WTC11 (cell line): Measurements from ENCODE around the gene OPN5. TPM values are rescaled to one million over a fixed set of nuclear protein-coding genes. Genes with fewer than 3 reads are reported as not detected.

Source experiments
- ATAC-seq: fragments of 200-7000 bp; cut with Tn5 transposase; 2 replicates; pipeline ENCODE4 v1.10.0; 2021; ENCODE audit warnings: mild to moderate bottlenecking, moderate library complexity
- CTCF ChIA-PET: fragments of 300-600 bp; sonication (Branson Sonifier 250); formaldehyde crosslinking; loops from one replicate; lab custom pipeline; 2021; ENCODE audit warnings: antibody characterized with exemption; lab: Charles Lee
- POLR2A ChIA-PET: fragments of 350-600 bp; sonication (Branson Sonifier 250); formaldehyde crosslinking; loops from one replicate; lab custom pipeline; 2021; ENCODE audit warnings: antibody characterized with exemption; lab: Charles Lee
- DNase-seq: peaks from one replicate; pipeline ENCODE4 v3.0.0; 2021; ENCODE audit warnings: low spot score
- H3K27ac Mint-ChIP-seq: 2 replicates; pipeline ENCODE4 v1.8.0; 2021; ENCODE audit warnings: mixed read lengths
- H3K27me3 Mint-ChIP-seq: 2 replicates; pipeline ENCODE4 v1.8.0; 2021; ENCODE audit warnings: low read depth, mild to moderate bottlenecking, moderate library complexity, mixed read lengths
- H3K36me3 Mint-ChIP-seq: 2 replicates; pipeline ENCODE4 v1.8.0; 2021; ENCODE audit warnings: mixed read lengths
- H3K4me1 Mint-ChIP-seq: 2 replicates; pipeline ENCODE4 v1.8.0; 2022; ENCODE audit warnings: mixed read lengths
- H3K4me3 Mint-ChIP-seq: 2 replicates; pipeline ENCODE4 v1.8.0; 2021; ENCODE audit warnings: mild to moderate bottlenecking, moderate library complexity, mixed read lengths
- H3K9me3 Mint-ChIP-seq: 2 replicates; pipeline ENCODE4 v1.8.0; 2021; ENCODE audit warnings: mixed read lengths
- CREB1 ChIP-seq: sonication (generic); formaldehyde crosslinking; IDR thresholded peaks from 2 replicates; pipeline ENCODE4 v1.8.0; 2023; ENCODE audit warnings: mild to moderate bottlenecking, missing genetic modification reagents
- CREM ChIP-seq: sonication (generic); formaldehyde crosslinking; IDR thresholded peaks from 2 replicates; pipeline ENCODE4 v1.8.1; 2022; ENCODE audit warnings: mild to moderate bottlenecking, missing genetic modification reagents, moderate library complexity
- ELF4 ChIP-seq: sonication (generic); formaldehyde crosslinking; IDR thresholded peaks from 2 replicates; pipeline ENCODE4 v1.8.1; 2022; ENCODE audit warnings: low read depth, mild to moderate bottlenecking, moderate library complexity, missing genetic modification reagents
- FOXJ3 ChIP-seq: sonication (generic); formaldehyde crosslinking; IDR thresholded peaks from 2 replicates; pipeline ENCODE4 v1.9.0; 2021; ENCODE audit warnings: missing genetic modification reagents, mild to moderate bottlenecking, borderline replicate concordance
- GTF2I ChIP-seq: fragments of 250-450 bp; sonication (Bioruptor Pico); conservative IDR thresholded peaks from 2 replicates; pipeline ENCODE4 v1.4.0; 2021; ENCODE audit warnings: mild to moderate bottlenecking
- NFE2L1 ChIP-seq: sonication (generic); formaldehyde crosslinking; IDR thresholded peaks from 2 replicates; pipeline ENCODE4 v1.8.1; 2023; ENCODE audit warnings: missing genetic modification reagents
- OVOL2 ChIP-seq: fragments of 250-450 bp; sonication (Bioruptor Pico); IDR thresholded peaks from 2 replicates; pipeline ENCODE4 v1.9.0; 2021; ENCODE audit warnings: mild to moderate bottlenecking, borderline replicate concordance
- RORB ChIP-seq: fragments of 250-450 bp; sonication (Bioruptor Pico); IDR thresholded peaks from 2 replicates; pipeline ENCODE4 v1.9.0; 2021; ENCODE audit warnings: mild to moderate bottlenecking
- total RNA-seq: library from RNA; stranded (reverse); gene quantifications from 3 replicates; pipeline ENCODE4 v1.2.3, GENCODE V29; 2021
- TF ChIP-seq, protein P1 (sequence below): sonication (generic); formaldehyde crosslinking; IDR thresholded peaks from 2 replicates; pipeline ENCODE4 v1.8.0; 2022; ENCODE audit warnings: mild to moderate bottlenecking, missing genetic modification reagents
- TF ChIP-seq, protein P2 (sequence below): sonication (generic); formaldehyde crosslinking; IDR thresholded peaks from 2 replicates; pipeline ENCODE4 v1.8.0; 2023; ENCODE audit warnings: mild to moderate bottlenecking, missing genetic modification reagents
- TF ChIP-seq, protein P3 (sequence below): fragments of 250-450 bp; sonication (Bioruptor Pico); IDR thresholded peaks from 2 replicates; pipeline ENCODE4 v1.8.0; 2021; ENCODE audit warnings: mild to moderate bottlenecking
- TF ChIP-seq, protein P4 (sequence below): sonication (generic); formaldehyde crosslinking; IDR thresholded peaks from 2 replicates; pipeline ENCODE4 v1.8.1; 2023; ENCODE audit warnings: mild to moderate bottlenecking, missing genetic modification reagents, borderline replicate concordance
- TF ChIP-seq, protein P5 (sequence below): sonication (generic); formaldehyde crosslinking; IDR thresholded peaks from 2 replicates; pipeline ENCODE4 v1.8.1; 2023; ENCODE audit warnings: mild to moderate bottlenecking, missing genetic modification reagents, moderate library complexity
- TF ChIP-seq, protein P6 (sequence below): fragments of 250-450 bp; sonication (Bioruptor Pico); IDR thresholded peaks from 2 replicates; pipeline ENCODE4 v1.9.0; 2021; ENCODE audit warnings: mild to moderate bottlenecking
- TF ChIP-seq, protein P7 (sequence below): fragments of 250-450 bp; sonication (Bioruptor Pico); IDR thresholded peaks from 2 replicates; pipeline ENCODE4 v1.9.0; 2021; ENCODE audit warnings: mild to moderate bottlenecking

Gene OPN5
- total RNA-seq, 1 experiment from 2014 or later, result not detected

DNA sequence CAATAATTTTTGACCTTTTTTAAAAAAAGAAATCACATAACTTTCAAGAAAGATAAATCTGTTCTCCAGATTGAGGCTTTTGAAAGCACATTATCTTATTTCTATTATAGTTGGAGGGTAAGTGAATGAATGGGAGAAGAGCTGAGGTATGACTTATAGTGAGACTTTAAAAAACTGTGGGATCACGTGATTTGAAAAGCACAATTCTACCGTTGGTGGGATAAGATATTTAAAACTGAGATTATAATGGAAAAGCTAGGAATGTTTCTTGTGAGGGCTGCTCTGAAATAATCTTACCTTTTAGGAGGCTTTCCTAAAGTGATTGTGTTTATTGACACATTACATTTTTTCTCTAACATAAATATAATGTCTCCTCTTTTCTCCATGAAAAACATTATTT is 9.5 kb upstream of the OPN5 start (continued):
- TF ChIP-seq, protein P1, sequence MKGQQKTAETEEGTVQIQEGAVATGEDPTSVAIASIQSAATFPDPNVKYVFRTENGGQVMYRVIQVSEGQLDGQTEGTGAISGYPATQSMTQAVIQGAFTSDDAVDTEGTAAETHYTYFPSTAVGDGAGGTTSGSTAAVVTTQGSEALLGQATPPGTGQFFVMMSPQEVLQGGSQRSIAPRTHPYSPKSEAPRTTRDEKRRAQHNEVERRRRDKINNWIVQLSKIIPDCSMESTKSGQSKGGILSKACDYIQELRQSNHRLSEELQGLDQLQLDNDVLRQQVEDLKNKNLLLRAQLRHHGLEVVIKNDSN (CRISPR knock-in tag), result no peak
- TF ChIP-seq, protein P2, sequence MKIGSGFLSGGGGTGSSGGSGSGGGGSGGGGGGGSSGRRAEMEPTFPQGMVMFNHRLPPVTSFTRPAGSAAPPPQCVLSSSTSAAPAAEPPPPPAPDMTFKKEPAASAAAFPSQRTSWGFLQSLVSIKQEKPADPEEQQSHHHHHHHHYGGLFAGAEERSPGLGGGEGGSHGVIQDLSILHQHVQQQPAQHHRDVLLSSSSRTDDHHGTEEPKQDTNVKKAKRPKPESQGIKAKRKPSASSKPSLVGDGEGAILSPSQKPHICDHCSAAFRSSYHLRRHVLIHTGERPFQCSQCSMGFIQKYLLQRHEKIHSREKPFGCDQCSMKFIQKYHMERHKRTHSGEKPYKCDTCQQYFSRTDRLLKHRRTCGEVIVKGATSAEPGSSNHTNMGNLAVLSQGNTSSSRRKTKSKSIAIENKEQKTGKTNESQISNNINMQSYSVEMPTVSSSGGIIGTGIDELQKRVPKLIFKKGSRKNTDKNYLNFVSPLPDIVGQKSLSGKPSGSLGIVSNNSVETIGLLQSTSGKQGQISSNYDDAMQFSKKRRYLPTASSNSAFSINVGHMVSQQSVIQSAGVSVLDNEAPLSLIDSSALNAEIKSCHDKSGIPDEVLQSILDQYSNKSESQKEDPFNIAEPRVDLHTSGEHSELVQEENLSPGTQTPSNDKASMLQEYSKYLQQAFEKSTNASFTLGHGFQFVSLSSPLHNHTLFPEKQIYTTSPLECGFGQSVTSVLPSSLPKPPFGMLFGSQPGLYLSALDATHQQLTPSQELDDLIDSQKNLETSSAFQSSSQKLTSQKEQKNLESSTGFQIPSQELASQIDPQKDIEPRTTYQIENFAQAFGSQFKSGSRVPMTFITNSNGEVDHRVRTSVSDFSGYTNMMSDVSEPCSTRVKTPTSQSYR, result no peak
- TF ChIP-seq NFE2L1, result no peak

DNA sequence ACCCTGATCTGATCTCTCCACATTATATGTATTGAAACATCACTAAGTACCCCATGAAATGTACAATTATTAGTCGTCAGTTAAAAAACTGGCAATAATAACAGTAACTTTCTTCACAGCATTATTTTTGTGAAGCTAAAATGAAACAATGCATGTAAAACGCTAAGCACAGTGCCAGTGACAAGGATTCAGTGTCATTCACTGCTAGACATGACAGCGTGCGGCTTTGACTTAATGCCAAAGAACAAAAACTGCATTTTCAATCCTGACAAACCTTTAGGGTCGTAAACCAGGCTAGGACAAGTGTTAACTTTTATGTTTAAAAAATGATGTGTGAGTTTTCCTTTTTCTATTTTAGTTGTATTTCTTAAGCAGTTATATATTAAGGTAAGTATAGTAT is 8.8 kb upstream of the OPN5 start:
- Mint-ChIP-seq H3K4me3 (no peak overlapping the region), H3K27ac (no peak overlapping the region)
- TF ChIP-seq, protein P3, sequence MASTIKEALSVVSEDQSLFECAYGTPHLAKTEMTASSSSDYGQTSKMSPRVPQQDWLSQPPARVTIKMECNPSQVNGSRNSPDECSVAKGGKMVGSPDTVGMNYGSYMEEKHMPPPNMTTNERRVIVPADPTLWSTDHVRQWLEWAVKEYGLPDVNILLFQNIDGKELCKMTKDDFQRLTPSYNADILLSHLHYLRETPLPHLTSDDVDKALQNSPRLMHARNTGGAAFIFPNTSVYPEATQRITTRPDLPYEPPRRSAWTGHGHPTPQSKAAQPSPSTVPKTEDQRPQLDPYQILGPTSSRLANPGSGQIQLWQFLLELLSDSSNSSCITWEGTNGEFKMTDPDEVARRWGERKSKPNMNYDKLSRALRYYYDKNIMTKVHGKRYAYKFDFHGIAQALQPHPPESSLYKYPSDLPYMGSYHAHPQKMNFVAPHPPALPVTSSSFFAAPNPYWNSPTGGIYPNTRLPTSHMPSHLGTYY (CRISPR knock-in tag), result no peak
- TF ChIP-seq CREM (CRISPR knock-in tag) (no peak), OVOL2 (no peak)
- TF ChIP-seq, protein P4, sequence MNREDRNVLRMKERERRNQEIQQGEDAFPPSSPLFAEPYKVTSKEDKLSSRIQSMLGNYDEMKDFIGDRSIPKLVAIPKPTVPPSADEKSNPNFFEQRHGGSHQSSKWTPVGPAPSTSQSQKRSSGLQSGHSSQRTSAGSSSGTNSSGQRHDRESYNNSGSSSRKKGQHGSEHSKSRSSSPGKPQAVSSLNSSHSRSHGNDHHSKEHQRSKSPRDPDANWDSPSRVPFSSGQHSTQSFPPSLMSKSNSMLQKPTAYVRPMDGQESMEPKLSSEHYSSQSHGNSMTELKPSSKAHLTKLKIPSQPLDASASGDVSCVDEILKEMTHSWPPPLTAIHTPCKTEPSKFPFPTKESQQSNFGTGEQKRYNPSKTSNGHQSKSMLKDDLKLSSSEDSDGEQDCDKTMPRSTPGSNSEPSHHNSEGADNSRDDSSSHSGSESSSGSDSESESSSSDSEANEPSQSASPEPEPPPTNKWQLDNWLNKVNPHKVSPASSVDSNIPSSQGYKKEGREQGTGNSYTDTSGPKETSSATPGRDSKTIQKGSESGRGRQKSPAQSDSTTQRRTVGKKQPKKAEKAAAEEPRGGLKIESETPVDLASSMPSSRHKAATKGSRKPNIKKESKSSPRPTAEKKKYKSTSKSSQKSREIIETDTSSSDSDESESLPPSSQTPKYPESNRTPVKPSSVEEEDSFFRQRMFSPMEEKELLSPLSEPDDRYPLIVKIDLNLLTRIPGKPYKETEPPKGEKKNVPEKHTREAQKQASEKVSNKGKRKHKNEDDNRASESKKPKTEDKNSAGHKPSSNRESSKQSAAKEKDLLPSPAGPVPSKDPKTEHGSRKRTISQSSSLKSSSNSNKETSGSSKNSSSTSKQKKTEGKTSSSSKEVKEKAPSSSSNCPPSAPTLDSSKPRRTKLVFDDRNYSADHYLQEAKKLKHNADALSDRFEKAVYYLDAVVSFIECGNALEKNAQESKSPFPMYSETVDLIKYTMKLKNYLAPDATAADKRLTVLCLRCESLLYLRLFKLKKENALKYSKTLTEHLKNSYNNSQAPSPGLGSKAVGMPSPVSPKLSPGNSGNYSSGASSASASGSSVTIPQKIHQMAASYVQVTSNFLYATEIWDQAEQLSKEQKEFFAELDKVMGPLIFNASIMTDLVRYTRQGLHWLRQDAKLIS (CRISPR knock-in tag), result no peak
- TF ChIP-seq, all 79 proteins: peak for 0
- POLR2A ChIA-PET, result no interaction called here
- no peaks in the 10 kb centered on the region for H3K27me3 Mint-ChIP-seq
- DNase-seq (no peak), ATAC-seq (no peak)
- H3K36me3 Mint-ChIP-seq, result no peaks in the 10 kb centered on the region
- H3K4me1 Mint-ChIP-seq, result no peaks in the 10 kb centered on the region
- CTCF ChIA-PET, result interaction anchor here (0.8 to 2.0 kb wide), 2 partner anchors 8 to 141 kb away, joined by 3 to 5 read pairs; no protein-coding TSS in a partner anchor
- no peaks in the 10 kb centered on the region for H3K9me3 Mint-ChIP-seq

DNA sequence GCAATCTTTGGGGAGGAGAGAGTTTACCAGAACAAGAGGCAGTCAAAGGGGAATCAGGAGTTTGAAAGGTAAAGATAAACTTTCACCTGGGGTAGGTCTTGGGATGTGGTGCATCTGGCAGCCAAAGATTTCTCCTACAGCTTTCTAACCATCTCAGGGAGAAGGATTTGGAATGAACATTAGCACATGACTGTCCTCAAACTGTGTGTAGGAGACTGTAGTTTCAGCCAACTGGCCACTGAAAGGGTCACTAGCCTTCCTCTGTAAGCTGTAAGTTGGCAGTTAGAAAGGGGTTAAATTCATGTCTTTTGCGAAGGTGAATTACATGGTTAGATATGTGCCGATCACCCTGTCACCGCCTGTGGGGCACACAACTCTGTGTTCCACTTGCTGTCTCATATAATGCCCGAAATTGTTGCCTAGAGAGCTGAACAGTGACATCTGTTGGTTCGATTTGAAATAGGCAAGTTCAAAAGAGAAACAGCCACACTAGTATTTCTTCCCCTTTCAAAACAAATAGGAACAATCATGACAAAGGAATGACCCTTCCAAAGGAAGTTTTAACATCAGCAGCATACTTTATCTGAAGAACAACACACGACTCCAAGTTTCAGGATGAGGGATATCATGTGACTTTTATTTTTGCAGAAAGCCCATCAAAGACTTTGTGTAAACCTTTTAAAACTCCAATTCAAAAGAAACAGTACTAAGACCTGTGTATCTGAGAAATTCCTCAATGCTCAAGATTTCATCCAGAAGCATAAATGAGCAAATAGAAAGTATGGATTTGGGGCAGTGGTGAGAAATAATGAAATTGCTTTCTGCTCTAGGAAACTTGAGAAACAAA is 1.1 kb upstream of the OPN5 start:
- Mint-ChIP-seq H3K36me3 (no peaks in the 10 kb centered on the region), H3K9me3 (no peaks in the 10 kb centered on the region)
- POLR2A ChIA-PET, result interaction anchor here (1.3 kb wide), 1 partner anchor 149 kb away, joined by 4 read pairs; no protein-coding TSS in a partner anchor
- TF ChIP-seq GTF2I (CRISPR knock-in tag) (no peak), FOXJ3 (CRISPR knock-in tag) (no peak), RORB (no peak), ELF4 (no peak), CREB1 (CRISPR knock-in tag) (no peak)
- TF ChIP-seq, protein P5, sequence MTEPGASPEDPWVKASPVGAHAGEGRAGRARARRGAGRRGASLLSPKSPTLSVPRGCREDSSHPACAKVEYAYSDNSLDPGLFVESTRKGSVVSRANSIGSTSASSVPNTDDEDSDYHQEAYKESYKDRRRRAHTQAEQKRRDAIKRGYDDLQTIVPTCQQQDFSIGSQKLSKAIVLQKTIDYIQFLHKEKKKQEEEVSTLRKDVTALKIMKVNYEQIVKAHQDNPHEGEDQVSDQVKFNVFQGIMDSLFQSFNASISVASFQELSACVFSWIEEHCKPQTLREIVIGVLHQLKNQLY (CRISPR knock-in tag), result no peak
- TF ChIP-seq, protein P6, sequence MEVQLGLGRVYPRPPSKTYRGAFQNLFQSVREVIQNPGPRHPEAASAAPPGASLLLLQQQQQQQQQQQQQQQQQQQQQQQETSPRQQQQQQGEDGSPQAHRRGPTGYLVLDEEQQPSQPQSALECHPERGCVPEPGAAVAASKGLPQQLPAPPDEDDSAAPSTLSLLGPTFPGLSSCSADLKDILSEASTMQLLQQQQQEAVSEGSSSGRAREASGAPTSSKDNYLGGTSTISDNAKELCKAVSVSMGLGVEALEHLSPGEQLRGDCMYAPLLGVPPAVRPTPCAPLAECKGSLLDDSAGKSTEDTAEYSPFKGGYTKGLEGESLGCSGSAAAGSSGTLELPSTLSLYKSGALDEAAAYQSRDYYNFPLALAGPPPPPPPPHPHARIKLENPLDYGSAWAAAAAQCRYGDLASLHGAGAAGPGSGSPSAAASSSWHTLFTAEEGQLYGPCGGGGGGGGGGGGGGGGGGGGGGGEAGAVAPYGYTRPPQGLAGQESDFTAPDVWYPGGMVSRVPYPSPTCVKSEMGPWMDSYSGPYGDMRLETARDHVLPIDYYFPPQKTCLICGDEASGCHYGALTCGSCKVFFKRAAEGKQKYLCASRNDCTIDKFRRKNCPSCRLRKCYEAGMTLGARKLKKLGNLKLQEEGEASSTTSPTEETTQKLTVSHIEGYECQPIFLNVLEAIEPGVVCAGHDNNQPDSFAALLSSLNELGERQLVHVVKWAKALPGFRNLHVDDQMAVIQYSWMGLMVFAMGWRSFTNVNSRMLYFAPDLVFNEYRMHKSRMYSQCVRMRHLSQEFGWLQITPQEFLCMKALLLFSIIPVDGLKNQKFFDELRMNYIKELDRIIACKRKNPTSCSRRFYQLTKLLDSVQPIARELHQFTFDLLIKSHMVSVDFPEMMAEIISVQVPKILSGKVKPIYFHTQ (CRISPR knock-in tag), result no peak
- TF ChIP-seq, protein P2, result no peak
- TF ChIP-seq, protein P7, sequence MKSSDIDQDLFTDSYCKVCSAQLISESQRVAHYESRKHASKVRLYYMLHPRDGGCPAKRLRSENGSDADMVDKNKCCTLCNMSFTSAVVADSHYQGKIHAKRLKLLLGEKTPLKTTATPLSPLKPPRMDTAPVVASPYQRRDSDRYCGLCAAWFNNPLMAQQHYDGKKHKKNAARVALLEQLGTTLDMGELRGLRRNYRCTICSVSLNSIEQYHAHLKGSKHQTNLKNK, result no peak

More for the DNA sequence above, 1.1 kb upstream of the OPN5 start:
- H3K4me1 Mint-ChIP-seq, result peaks cover 13% of the 10 kb centered on the region
- peaks cover 11% of the 10 kb centered on the region for H3K27me3 Mint-ChIP-seq
- DNase-seq (no peak), ATAC-seq (peak; percentile 96)
- no peak overlapping the region for H3K4me3 Mint-ChIP-seq
- H3K27ac Mint-ChIP-seq, result no peak overlapping the region
- CTCF ChIA-PET, result interaction anchor here (0.6 to 2.5 kb wide), 10 partner anchors 8 to 371 kb away, joined by 3 to 40 read pairs (median 3); no protein-coding TSS in a partner anchor
